Neural cell (in vitro differentiated cells): ENCODE data around the gene KRTAP29-1.

Experiments
- EP300 ChIP-seq: fragments of 450-650 bp; conservative IDR thresholded peaks from 2 replicates; pipeline ENCODE4 v1.6.1; 2014; ENCODE audit warnings: antibody characterized with exemption, mild to moderate bottlenecking, moderate library complexity; ENCODE audit not compliant: poor library complexity, severe bottlenecking
- TF ChIP-seq, protein P1 (sequence below): fragments of 450-650 bp; IDR thresholded peaks from 2 replicates; pipeline ENCODE4 v1.5.1; 2014; ENCODE audit warnings: antibody characterized with exemption, mild to moderate bottlenecking, moderate library complexity; ENCODE audit not compliant: poor library complexity, severe bottlenecking

DNA sequence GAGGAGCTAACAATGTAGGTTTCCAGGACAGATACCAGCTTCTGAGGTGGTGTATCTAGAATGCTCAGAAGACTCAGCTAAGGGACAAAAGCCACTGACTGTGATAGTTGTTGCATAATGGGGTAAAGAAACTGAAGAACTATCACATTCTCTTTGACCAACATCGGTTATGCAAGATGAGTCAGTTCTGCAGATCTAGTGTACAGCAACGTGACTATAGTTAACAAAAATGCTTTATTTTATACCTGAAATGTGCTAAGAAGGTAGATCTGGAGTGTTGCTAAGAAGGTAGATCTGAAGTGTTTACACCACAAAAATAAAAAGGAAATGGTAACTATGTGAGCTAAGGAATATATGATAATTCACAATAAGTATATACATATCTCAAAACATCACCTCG is 34.9 kb downstream of the KRTAP29-1 start:
- TF ChIP-seq, protein P1, sequence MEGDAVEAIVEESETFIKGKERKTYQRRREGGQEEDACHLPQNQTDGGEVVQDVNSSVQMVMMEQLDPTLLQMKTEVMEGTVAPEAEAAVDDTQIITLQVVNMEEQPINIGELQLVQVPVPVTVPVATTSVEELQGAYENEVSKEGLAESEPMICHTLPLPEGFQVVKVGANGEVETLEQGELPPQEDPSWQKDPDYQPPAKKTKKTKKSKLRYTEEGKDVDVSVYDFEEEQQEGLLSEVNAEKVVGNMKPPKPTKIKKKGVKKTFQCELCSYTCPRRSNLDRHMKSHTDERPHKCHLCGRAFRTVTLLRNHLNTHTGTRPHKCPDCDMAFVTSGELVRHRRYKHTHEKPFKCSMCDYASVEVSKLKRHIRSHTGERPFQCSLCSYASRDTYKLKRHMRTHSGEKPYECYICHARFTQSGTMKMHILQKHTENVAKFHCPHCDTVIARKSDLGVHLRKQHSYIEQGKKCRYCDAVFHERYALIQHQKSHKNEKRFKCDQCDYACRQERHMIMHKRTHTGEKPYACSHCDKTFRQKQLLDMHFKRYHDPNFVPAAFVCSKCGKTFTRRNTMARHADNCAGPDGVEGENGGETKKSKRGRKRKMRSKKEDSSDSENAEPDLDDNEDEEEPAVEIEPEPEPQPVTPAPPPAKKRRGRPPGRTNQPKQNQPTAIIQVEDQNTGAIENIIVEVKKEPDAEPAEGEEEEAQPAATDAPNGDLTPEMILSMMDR, result no peak
- TF ChIP-seq EP300, result no peak
